ENCODE measurements around the gene CYP51A1.

GRCh38 chr7:92110857-92111256 is 23.4 kb downstream of the CYP51A1 start:
- no peak for TF ChIP-seq CTCF (IDR thresholded peaks at IDR 0.05)
- TF ChIP-seq POLR2A (IDR thresholded peaks at IDR 0.05) = no peak
